Astrocyte (in vitro differentiated cells and primary cell): ENCODE data around the gene ZNF362. TPM values are rescaled to one million over a fixed set of nuclear protein-coding genes. Genes with fewer than 3 reads are reported as not detected.

Experiments used
- DNase-seq: peaks from one replicate; pipeline ENCODE4 v3.0.0-alpha.2; 2010; ENCODE audit warnings: low read depth
- FAIRE-seq: peaks from 2 replicates; lab custom pipeline; 2011; peaks lifted over from hg19 to GRCh38; lab: Jason Lieb, UNC
- H2AFZ ChIP-seq: 2 replicates; pipeline ENCODE4 v1.6.0; 2012; ENCODE audit warnings: low read depth, low read length, inconsistent platforms
- H3K27ac ChIP-seq: 2 replicates; pipeline ENCODE4 v1.5.1; 2011; ENCODE audit warnings: low read depth, low read length, inconsistent platforms
- H3K27me3 ChIP-seq: 2 replicates; pipeline ENCODE4 v1.6.0; 2011; ENCODE audit warnings: low read length, inconsistent platforms; ENCODE audit not compliant: insufficient read depth
- H3K36me3 ChIP-seq: 2 replicates; pipeline ENCODE4 v1.5.1; 2011; ENCODE audit warnings: low read length, inconsistent platforms; ENCODE audit not compliant: insufficient read depth
- H3K4me1 ChIP-seq: 2 replicates; pipeline ENCODE4 v1.5.1; 2011; ENCODE audit warnings: low read length, inconsistent platforms; ENCODE audit not compliant: insufficient read depth
- H3K4me2 ChIP-seq: 2 replicates; pipeline ENCODE4 v1.6.0; 2012; ENCODE audit warnings: low read length, inconsistent platforms
- H3K4me3 ChIP-seq: 2 replicates; pipeline ENCODE4 v1.5.1; 2011; ENCODE audit warnings: low read depth, mild to moderate bottlenecking, low read length, inconsistent platforms; ENCODE audit not compliant: insufficient read depth
- H3K79me2 ChIP-seq: 2 replicates; pipeline ENCODE4 v1.6.0; 2012; ENCODE audit warnings: mild to moderate bottlenecking, low read length, inconsistent platforms; ENCODE audit not compliant: insufficient read depth
- H3K9ac ChIP-seq: 2 replicates; pipeline ENCODE4 v1.6.0; 2012; ENCODE audit warnings: mild to moderate bottlenecking, low read length, inconsistent platforms
- H3K9me3 ChIP-seq: 2 replicates; pipeline ENCODE4 v1.5.1; 2012; ENCODE audit warnings: low read depth, mild to moderate bottlenecking, low read length, inconsistent platforms; ENCODE audit not compliant: insufficient read depth
- H4K20me1 ChIP-seq: 2 replicates; pipeline ENCODE4 v1.6.0; 2012; ENCODE audit warnings: low read length, inconsistent platforms; ENCODE audit not compliant: insufficient read depth
- H3K27ac Mint-ChIP-seq: one replicate; pipeline ENCODE4 v1.8.0; 2021; ENCODE audit warnings: mild to moderate bottlenecking, mixed read lengths; ENCODE audit not compliant: unreplicated experiment
- H3K27me3 Mint-ChIP-seq: one replicate; pipeline ENCODE4 v1.8.0; 2021; ENCODE audit warnings: low read depth, mixed read lengths; ENCODE audit not compliant: unreplicated experiment
- H3K36me3 Mint-ChIP-seq: one replicate; pipeline ENCODE4 v1.8.0; 2021; ENCODE audit warnings: low read depth, mixed read lengths; ENCODE audit not compliant: unreplicated experiment
- H3K4me1 Mint-ChIP-seq: one replicate; pipeline ENCODE4 v1.8.0; 2021; ENCODE audit warnings: low read depth, mixed read lengths; ENCODE audit not compliant: unreplicated experiment
- H3K4me3 Mint-ChIP-seq: one replicate; pipeline ENCODE4 v1.8.0; 2021; ENCODE audit warnings: mild to moderate bottlenecking, moderate library complexity, mixed read lengths; ENCODE audit not compliant: unreplicated experiment
- H3K9me3 Mint-ChIP-seq: one replicate; pipeline ENCODE4 v1.8.0; 2021; ENCODE audit warnings: mild to moderate bottlenecking, mixed read lengths; ENCODE audit not compliant: unreplicated experiment
- EZH2 ChIP-seq: IDR thresholded peaks from 2 replicates; pipeline ENCODE4 v1.6.1; 2012; ENCODE audit warnings: mild to moderate bottlenecking, low read length, inconsistent platforms; ENCODE audit not compliant: insufficient read depth
- total RNA-seq: library from RNA; stranded (reverse); gene quantifications from 2 replicates; pipeline ENCODE4 v1.2.1, GENCODE V29; 2021
- TF ChIP-seq, protein P1 (sequence below): IDR thresholded peaks from 2 replicates; pipeline ENCODE4 v1.5.1; 2011; ENCODE audit warnings: low read depth, mild to moderate bottlenecking, inconsistent platforms, low read length, moderate library complexity; ENCODE audit not compliant: insufficient read depth

The ZNF362 gene
- total RNA-seq, 1 donor from 2014 or later = 38.7 TPM

- Histone ChIP-seq H3K36me3 (no peaks in the 10 kb centered on the region), H3K4me2 (no peak overlapping the region), H4K20me1 (peaks cover 1% of the 10 kb centered on the region), H3K9me3 (no peaks in the 10 kb centered on the region), H3K79me2 (no peaks in the 10 kb centered on the region), H3K9ac (no peak overlapping the region), H3K4me3 (no peak overlapping the region), H3K27ac (no peak overlapping the region), H3K4me1 (peaks cover 5% of the 10 kb centered on the region), H3K27me3 (no peaks in the 10 kb centered on the region), H2AFZ (no peak overlapping the region)
- H3K27me3 Mint-ChIP-seq = peaks cover 4% of the 10 kb centered on the region
- no peak for TF ChIP-seq EZH2
- TF ChIP-seq, protein P1, sequence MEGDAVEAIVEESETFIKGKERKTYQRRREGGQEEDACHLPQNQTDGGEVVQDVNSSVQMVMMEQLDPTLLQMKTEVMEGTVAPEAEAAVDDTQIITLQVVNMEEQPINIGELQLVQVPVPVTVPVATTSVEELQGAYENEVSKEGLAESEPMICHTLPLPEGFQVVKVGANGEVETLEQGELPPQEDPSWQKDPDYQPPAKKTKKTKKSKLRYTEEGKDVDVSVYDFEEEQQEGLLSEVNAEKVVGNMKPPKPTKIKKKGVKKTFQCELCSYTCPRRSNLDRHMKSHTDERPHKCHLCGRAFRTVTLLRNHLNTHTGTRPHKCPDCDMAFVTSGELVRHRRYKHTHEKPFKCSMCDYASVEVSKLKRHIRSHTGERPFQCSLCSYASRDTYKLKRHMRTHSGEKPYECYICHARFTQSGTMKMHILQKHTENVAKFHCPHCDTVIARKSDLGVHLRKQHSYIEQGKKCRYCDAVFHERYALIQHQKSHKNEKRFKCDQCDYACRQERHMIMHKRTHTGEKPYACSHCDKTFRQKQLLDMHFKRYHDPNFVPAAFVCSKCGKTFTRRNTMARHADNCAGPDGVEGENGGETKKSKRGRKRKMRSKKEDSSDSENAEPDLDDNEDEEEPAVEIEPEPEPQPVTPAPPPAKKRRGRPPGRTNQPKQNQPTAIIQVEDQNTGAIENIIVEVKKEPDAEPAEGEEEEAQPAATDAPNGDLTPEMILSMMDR = no peak
- peaks cover 24% of the 10 kb centered on the region for H3K36me3 Mint-ChIP-seq
- H3K4me1 Mint-ChIP-seq = peaks cover 2% of the 10 kb centered on the region
- H3K27ac Mint-ChIP-seq = no peak overlapping the region
- no peak overlapping the region for H3K4me3 Mint-ChIP-seq
- DNase-seq (no peak), FAIRE-seq (no peak)
- no peaks in the 10 kb centered on the region for H3K9me3 Mint-ChIP-seq
Measured at GRCh38 chr1:33301273-33301984, 45.1 kb downstream of the ZNF362 start.

GRCh38 chr1:33302325-33302724 is 46.0 kb downstream of the ZNF362 start:
- H3K4me3 Mint-ChIP-seq = no peak overlapping the region
- H3K27ac Mint-ChIP-seq = no peak overlapping the region
- no peaks in the 10 kb centered on the region for H4K20me1 ChIP-seq
- H3K27me3 Mint-ChIP-seq = peaks cover 4% of the 10 kb centered on the region
- FAIRE-seq = no peak
- H3K9ac ChIP-seq = no peak overlapping the region
- DNase-seq = no peak
- no peak overlapping the region for H3K27ac ChIP-seq
- H3K36me3 Mint-ChIP-seq = peaks cover 24% of the 10 kb centered on the region
- H3K9me3 ChIP-seq = no peaks in the 10 kb centered on the region
- no peak for TF ChIP-seq EZH2
- TF ChIP-seq, protein P1 = no peak
- H3K4me1 ChIP-seq = peaks cover 13% of the 10 kb centered on the region
- no peaks in the 10 kb centered on the region for H3K27me3 ChIP-seq
- peaks cover 2% of the 10 kb centered on the region for H3K4me1 Mint-ChIP-seq
- H3K9me3 Mint-ChIP-seq = no peaks in the 10 kb centered on the region
- no peaks in the 10 kb centered on the region for H3K36me3 ChIP-seq
- no peak overlapping the region for H3K4me3 ChIP-seq
- no peak overlapping the region for H2AFZ ChIP-seq
- H3K79me2 ChIP-seq = no peaks in the 10 kb centered on the region
- no peak overlapping the region for H3K4me2 ChIP-seq

DNA sequence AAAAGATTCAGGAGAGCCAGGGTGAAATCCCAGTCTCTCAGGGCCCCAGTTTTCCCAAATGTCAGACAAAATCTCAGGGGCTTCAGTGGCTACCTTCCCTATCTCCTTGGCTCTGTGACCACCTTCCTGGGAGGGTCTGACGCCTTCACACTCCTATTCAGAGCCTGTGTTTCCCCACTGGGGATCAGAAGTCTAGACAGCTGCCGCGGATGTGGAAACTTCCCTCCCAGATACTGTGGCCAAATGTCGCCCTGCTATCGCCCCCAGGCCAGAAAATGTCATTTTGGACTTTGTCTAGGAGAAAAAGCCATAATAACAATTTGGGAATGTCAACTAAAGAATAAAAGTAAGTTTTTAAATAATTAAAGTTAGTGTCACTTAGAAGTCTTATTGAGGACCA is 48.7 kb downstream of the ZNF362 start:
- H3K4me3 ChIP-seq = no peak overlapping the region
- no peaks in the 10 kb centered on the region for H4K20me1 ChIP-seq
- H3K4me2 ChIP-seq = no peak overlapping the region
- H3K27ac ChIP-seq = no peak overlapping the region
- H3K36me3 ChIP-seq = no peaks in the 10 kb centered on the region
- Mint-ChIP-seq H3K4me3 (no peak overlapping the region), H3K36me3 (peaks cover 21% of the 10 kb centered on the region), H3K27me3 (peaks cover 4% of the 10 kb centered on the region), H3K9me3 (peaks cover 2% of the 10 kb centered on the region), H3K27ac (no peak overlapping the region), H3K4me1 (peaks cover 2% of the 10 kb centered on the region)
- H3K27me3 ChIP-seq = no peaks in the 10 kb centered on the region
- no peak overlapping the region for H3K9ac ChIP-seq
- FAIRE-seq = no peak
- H3K9me3 ChIP-seq = no peaks in the 10 kb centered on the region
- no peak overlapping the region for H2AFZ ChIP-seq
- peaks cover 13% of the 10 kb centered on the region for H3K4me1 ChIP-seq
- H3K79me2 ChIP-seq = no peaks in the 10 kb centered on the region
- no peak for TF ChIP-seq EZH2
- TF ChIP-seq, protein P1 = no peak
- DNase-seq = no peak
